GM12878 (cell line): ENCODE results near the gene ZDHHC18. TPM values are rescaled to one million over a fixed set of nuclear protein-coding genes. Genes with fewer than 3 reads are reported as not detected.

Experiments
- CBX3 ChIP-seq: fragments of 200-600 bp; sonication (generic); IDR thresholded peaks from 2 replicates; pipeline ENCODE4 v1.6.1; 2016; ENCODE audit warnings: low read depth, borderline replicate concordance
- CHD2 ChIP-seq: IDR thresholded peaks from 2 replicates; pipeline ENCODE4 v1.6.1; 2011; ENCODE audit warnings: low read depth, low read length, improper control_type of control experiment, borderline replicate concordance
- E2F8 ChIP-seq: fragments of 450-650 bp; IDR thresholded peaks from 2 replicates; pipeline ENCODE4 v1.6.1; 2018; ENCODE audit warnings: mild to moderate bottlenecking, low read depth, moderate library complexity; ENCODE audit not compliant: partially characterized antibody
- ESRRA ChIP-seq: IDR thresholded peaks from 2 replicates; pipeline ENCODE4 v1.6.1; 2012; ENCODE audit warnings: mild to moderate bottlenecking, low read length, improper control_type of control experiment
- HDAC6 ChIP-seq: fragments of 200-600 bp; sonication (generic); IDR thresholded peaks from one replicate; pipeline ENCODE4 v1.8.0; 2017; ENCODE audit warnings: antibody characterized with exemption; ENCODE audit not compliant: unreplicated experiment
- HDGF ChIP-seq: fragments of 450-650 bp; IDR thresholded peaks from 2 replicates; pipeline ENCODE4 v1.6.1; 2016; ENCODE audit warnings: antibody characterized with exemption
- IKZF2 ChIP-seq, 2 experiments: fragments of 450-650 bp; IDR thresholded peaks; 2 replicates each; pipeline ENCODE4 v1.6.1; 2017; ENCODE audit warnings: mild to moderate bottlenecking in 2 of 2, moderate library complexity in 2 of 2
- MEF2A ChIP-seq: IDR thresholded peaks from 2 replicates; pipeline ENCODE4 v1.6.1; 2011; ENCODE audit warnings: low read depth, mild to moderate bottlenecking, low read length, moderate library complexity; ENCODE audit not compliant: insufficient read depth
- PAX8 ChIP-seq: fragments of 450-650 bp; IDR thresholded peaks from 2 replicates; pipeline ENCODE4 v1.6.1; 2017; ENCODE audit warnings: mild to moderate bottlenecking, moderate library complexity
- PML ChIP-seq: IDR thresholded peaks from 2 replicates; pipeline ENCODE4 v1.6.1; 2012; ENCODE audit warnings: low read length, inconsistent platforms
- RAD51 ChIP-seq: fragments of 450-650 bp; IDR thresholded peaks from 2 replicates; pipeline ENCODE4 v1.6.1; 2016; ENCODE audit warnings: moderate library complexity, mild to moderate bottlenecking, inconsistent platforms
- RB1 ChIP-seq: fragments of 450-650 bp; formaldehyde crosslinking; IDR thresholded peaks from 2 replicates; pipeline ENCODE4 v1.6.1; 2017; ENCODE audit warnings: mild to moderate bottlenecking, borderline replicate concordance
- SP1 ChIP-seq: IDR thresholded peaks from one replicate; pipeline ENCODE4 v1.6.1; 2011; ENCODE audit warnings: low read depth, low read length
- USF1 ChIP-seq: IDR thresholded peaks from 2 replicates; pipeline ENCODE4 v1.6.1; 2011; ENCODE audit warnings: borderline replicate concordance, low read depth, mild to moderate bottlenecking, moderate library complexity, mixed read lengths, low read length; ENCODE audit not compliant: insufficient read depth; ENCODE audit errors: extremely low read length
- WRNIP1 ChIP-seq: IDR thresholded peaks from 2 replicates; pipeline ENCODE4 v1.6.1; 2011; ENCODE audit warnings: low read depth, low read length, improper control_type of control experiment, borderline replicate concordance
- ZNF274 ChIP-seq: IDR thresholded peaks from one replicate; pipeline ENCODE4 v1.8.0; 2011; ENCODE audit not compliant: insufficient read length, insufficient read depth
- ZSCAN29 ChIP-seq: fragments of 450-650 bp; IDR thresholded peaks from 2 replicates; pipeline ENCODE4 v1.6.1; 2017; ENCODE audit warnings: mild to moderate bottlenecking, moderate library complexity
- polyA plus RNA-seq, 11 experiments: library from polyadenylated mRNA; depleted of rRNA in 4 of 11; unstranded in 6 of 11; stranded (reverse) in 5 of 11; fragments of >200 nt; fragmentation: Nextera tagmentation in 4 of 11; fragmentation: Illumina TruSeq in 1 of 11; extraction: Ambion mirVana in 4 of 11; extraction: Trizol in 1 of 11; gene quantifications; 1 replicate in 1 of 11; 2 replicates in 10 of 11; pipeline versions ENCODE4 v1.2.1 to v1.2.3, GENCODE V29; 2011 to 2016; ENCODE audit warnings: inconsistent platforms in 2 of 11, missing spikeins in 2 of 11, low read depth in 1 of 11
- total RNA-seq, 4 experiments: library from RNA; depleted of rRNA in 3 of 4; stranded (reverse); fragments of >200 nt in 3 of 4; fragmentation: Illumina TruSeq in 1 of 4; extraction: Trizol in 1 of 4; gene quantifications; 2 replicates each; pipeline versions ENCODE4 v1.2.1 to v1.2.3, GENCODE V29; 2013 to 2021
- TF ChIP-seq, protein P1 (sequence below): fragments of 150-350 bp; IDR thresholded peaks from 2 replicates; pipeline ENCODE4 v1.6.1; 2016; ENCODE audit warnings: low read depth, low read length
- TF ChIP-seq, protein P2 (sequence below): IDR thresholded peaks from 2 replicates; pipeline ENCODE4 v1.6.1; 2012; ENCODE audit warnings: low read depth, low read length, improper control_type of control experiment
- TF ChIP-seq, protein P3 (sequence below): IDR thresholded peaks from 2 replicates; pipeline ENCODE4 v1.6.1; 2012; ENCODE audit warnings: low read depth, low read length, improper control_type of control experiment

ZDHHC18 gene
- total and polyA plus RNA-seq, 10 of the 15 experiments (the other 5 are each of a cell fraction or from before 2014, with no cell fraction given): 0.40 to 81.2 (median 21.3) TPM

- TF ChIP-seq IKZF2 (IDR thresholded peaks at IDR 0.05): no peak
- 0 out of 2 replicates have a peak, but pooled peaks have one; percentile 33 for TF ChIP-seq CHD2
- no peak for TF ChIP-seq RAD51
- TF ChIP-seq, protein P1, sequence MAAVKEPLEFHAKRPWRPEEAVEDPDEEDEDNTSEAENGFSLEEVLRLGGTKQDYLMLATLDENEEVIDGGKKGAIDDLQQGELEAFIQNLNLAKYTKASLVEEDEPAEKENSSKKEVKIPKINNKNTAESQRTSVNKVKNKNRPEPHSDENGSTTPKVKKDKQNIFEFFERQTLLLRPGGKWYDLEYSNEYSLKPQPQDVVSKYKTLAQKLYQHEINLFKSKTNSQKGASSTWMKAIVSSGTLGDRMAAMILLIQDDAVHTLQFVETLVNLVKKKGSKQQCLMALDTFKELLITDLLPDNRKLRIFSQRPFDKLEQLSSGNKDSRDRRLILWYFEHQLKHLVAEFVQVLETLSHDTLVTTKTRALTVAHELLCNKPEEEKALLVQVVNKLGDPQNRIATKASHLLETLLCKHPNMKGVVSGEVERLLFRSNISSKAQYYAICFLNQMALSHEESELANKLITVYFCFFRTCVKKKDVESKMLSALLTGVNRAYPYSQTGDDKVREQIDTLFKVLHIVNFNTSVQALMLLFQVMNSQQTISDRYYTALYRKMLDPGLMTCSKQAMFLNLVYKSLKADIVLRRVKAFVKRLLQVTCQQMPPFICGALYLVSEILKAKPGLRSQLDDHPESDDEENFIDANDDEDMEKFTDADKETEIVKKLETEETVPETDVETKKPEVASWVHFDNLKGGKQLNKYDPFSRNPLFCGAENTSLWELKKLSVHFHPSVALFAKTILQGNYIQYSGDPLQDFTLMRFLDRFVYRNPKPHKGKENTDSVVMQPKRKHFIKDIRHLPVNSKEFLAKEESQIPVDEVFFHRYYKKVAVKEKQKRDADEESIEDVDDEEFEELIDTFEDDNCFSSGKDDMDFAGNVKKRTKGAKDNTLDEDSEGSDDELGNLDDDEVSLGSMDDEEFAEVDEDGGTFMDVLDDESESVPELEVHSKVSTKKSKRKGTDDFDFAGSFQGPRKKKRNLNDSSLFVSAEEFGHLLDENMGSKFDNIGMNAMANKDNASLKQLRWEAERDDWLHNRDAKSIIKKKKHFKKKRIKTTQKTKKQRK: 0 out of 2 replicates have a peak, but pooled peaks have one; percentile 14
- TF ChIP-seq, protein P2, sequence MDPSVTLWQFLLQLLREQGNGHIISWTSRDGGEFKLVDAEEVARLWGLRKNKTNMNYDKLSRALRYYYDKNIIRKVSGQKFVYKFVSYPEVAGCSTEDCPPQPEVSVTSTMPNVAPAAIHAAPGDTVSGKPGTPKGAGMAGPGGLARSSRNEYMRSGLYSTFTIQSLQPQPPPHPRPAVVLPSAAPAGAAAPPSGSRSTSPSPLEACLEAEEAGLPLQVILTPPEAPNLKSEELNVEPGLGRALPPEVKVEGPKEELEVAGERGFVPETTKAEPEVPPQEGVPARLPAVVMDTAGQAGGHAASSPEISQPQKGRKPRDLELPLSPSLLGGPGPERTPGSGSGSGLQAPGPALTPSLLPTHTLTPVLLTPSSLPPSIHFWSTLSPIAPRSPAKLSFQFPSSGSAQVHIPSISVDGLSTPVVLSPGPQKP: no peak; the same call in 1 of the 2 replicates
- no peak for TF ChIP-seq CBX3
- TF ChIP-seq, protein P3, sequence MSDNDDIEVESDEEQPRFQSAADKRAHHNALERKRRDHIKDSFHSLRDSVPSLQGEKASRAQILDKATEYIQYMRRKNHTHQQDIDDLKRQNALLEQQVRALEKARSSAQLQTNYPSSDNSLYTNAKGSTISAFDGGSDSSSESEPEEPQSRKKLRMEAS: no peak
- no peak for TF ChIP-seq HDAC6
- TF ChIP-seq WRNIP1: no peak
- peak; percentile 93 for TF ChIP-seq PML
- peak; percentile 7 for TF ChIP-seq SP1
- TF ChIP-seq RB1: no peak
- no peak for TF ChIP-seq ZNF274
- no peak for TF ChIP-seq USF1
- no peak for TF ChIP-seq PAX8
- TF ChIP-seq HDGF: no peak
- TF ChIP-seq MEF2A: no peak
- TF ChIP-seq E2F8: peak; percentile 67
- TF ChIP-seq ESRRA: no peak
- TF ChIP-seq ZSCAN29: no peak
Observed at GRCh38 chr1:26889551-26890466, 63.3 kb downstream of the ZDHHC18 start, which contains the start of gene GPN2 (continued).
